ENCODE results near the gene BPNT1.

Gene BPNT1

DNA sequence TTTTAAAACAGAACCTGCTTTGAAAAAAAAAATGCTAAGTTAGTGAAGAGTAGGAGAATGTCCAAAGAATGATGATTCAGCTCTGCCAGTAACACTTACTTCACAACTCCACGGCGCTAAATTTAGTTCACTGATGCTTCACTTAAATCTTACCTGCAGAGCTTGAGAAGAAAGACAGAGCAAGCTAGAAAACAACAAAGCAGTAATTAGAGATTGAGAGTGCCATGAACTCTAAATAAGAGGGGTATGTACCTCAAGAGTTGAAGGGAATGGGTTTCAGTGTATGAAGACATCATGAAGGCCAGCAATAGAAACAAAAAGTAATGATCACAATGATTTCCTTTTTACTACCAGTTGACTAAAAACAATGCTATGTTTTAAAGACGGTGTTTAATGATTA is 76.1 kb downstream of the BPNT1 start:
- ATAC-seq (replicated peaks): no peak
- H3K4me3 Mint-ChIP-seq: no peak overlapping the region
- peak overlapping the region; percentile 44 to 88 for H3K27ac Mint-ChIP-seq

DNA sequence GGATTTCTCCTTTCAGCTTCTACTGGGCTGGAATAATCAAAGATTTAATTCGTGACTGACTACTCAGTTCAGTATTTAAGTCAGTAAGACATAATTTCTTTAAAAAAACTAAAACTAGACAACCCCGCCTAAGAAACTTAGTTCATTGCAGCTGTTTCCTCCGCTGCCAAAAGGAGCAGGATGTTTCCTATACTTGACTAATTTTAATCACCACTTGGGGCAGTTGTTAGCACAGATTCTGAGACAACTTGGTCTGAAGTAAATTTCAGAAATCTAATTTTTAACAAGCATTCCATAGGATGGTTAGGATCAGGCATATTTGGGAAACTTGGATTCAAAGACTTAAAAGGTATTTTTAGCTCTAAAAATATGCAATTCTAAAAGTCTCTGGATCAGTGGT is 77.3 kb downstream of the BPNT1 start:
- Mint-ChIP-seq H3K27ac (peak overlapping the region in 1 of 2 donors; percentile 28), H3K9me3 (no peaks in the 10 kb centered on the region), H3K27me3 (no peaks in the 10 kb centered on the region), H3K36me3 (ENCODE audit: insufficient read depth) (peaks cover 80% of the 10 kb centered on the region), H3K4me1 (ENCODE audit: low read depth in 2 of 2) (peaks cover 6 to 14% of the 10 kb centered on the region in 2 donors), H3K4me3 (no peak overlapping the region)
- no peak for ATAC-seq (replicated peaks)
- DNase-seq: no peak

More for the DNA sequence above, 76.1 kb downstream of the BPNT1 start:
- DNase-seq: no peak
- peaks cover 6 to 14% of the 10 kb centered on the region in 2 donors for H3K4me1 Mint-ChIP-seq (ENCODE audit: low read depth in 2 of 2)
- H3K9me3 Mint-ChIP-seq: no peaks in the 10 kb centered on the region
- H3K36me3 Mint-ChIP-seq (ENCODE audit: insufficient read depth): peaks cover 80% of the 10 kb centered on the region
- H3K27me3 Mint-ChIP-seq: no peaks in the 10 kb centered on the region

DNA sequence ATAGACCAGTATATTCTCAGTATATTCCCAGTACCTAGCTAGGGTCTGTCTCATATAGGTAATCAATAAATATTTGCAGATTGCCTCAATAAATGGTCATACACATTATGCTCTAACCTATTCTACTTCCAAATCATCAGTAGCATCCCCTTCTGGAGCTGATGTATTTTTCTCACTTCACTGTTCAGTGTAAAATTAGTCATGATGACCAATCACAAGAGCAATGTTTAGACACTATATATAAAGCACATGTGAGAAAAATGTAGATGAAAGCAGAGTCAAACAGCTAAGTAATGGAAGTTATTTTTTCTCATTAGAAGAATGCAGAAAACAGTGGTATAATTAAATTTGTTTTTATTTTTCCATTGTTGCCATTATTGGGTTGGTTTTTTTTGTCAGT is 78.0 kb downstream of the BPNT1 start:
- ATAC-seq (replicated peaks) (no peak), DNase-seq (no peak)
- Mint-ChIP-seq H3K27me3 (no peaks in the 10 kb centered on the region), H3K4me1 (ENCODE audit: low read depth in 2 of 2) (peaks cover 6 to 14% of the 10 kb centered on the region in 2 donors), H3K36me3 (ENCODE audit: insufficient read depth) (peaks cover 75% of the 10 kb centered on the region), H3K27ac (peak overlapping the region in 1 of 2 donors; percentile 28), H3K4me3 (no peak overlapping the region), H3K9me3 (no peaks in the 10 kb centered on the region)
